ENCODE measurements around the gene PTBP3.

GRCh38 chr9:112348257-112349007, 15.0 kb upstream of the PTBP3 start:
- TF ChIP-seq CTCF (IDR thresholded peaks at IDR 0.05 in 4 of 5, conservative IDR thresholded peaks at IDR 0.05 in 1 of 5) (no peak), POLR2A (IDR thresholded peaks at IDR 0.05) (no peak)

Measured in gastrocnemius medialis (tissue), 4 donors.